ENCODE data around the gene CLPTM1L.
A peak's percentile ranks its signal among the peaks of the same experiment; 100 is the strongest.
"Not testable (repeated sequence)": the region's sequence is repeated elsewhere in the genome, so short reads cannot be mapped to it uniquely, and the experiment has no call there.

Gene CLPTM1L

GRCh38 chr5:1275397-1276391 is 69.2 kb downstream of the CLPTM1L start:
- not testable (repeated sequence) for DNase-seq (ENCODE audit: low read depth in 2 of 2)

GRCh38 chr5:1274471-1274870 is 70.4 kb downstream of the CLPTM1L start:
- DNase-seq (ENCODE audit: low read depth in 2 of 2): no peak

GRCh38 chr5:1273745-1274144 is 71.2 kb downstream of the CLPTM1L start:
- DNase-seq (ENCODE audit: low read depth in 2 of 2): no peak

- DNase-seq (ENCODE audit: low read depth in 2 of 2): no peak
Observed at GRCh38 chr5:1272201-1272600, 72.7 kb downstream of the CLPTM1L start.

GRCh38 chr5:1270933-1271914 is 73.7 kb downstream of the CLPTM1L start:
- DNase-seq (ENCODE audit: low read depth in 2 of 2): no peak

- DNase-seq (ENCODE audit: low read depth in 2 of 2): no peak
Observed at GRCh38 chr5:1270426-1270825, 74.5 kb downstream of the CLPTM1L start.

GRCh38 chr5:1268666-1269065 is 76.2 kb downstream of the CLPTM1L start:
- DNase-seq (ENCODE audit: low read depth in 2 of 2): peak in 1 of 2 donors; percentile 19

- DNase-seq (ENCODE audit: low read depth in 2 of 2): no peak
Observed at GRCh38 chr5:1268056-1268455, 76.8 kb downstream of the CLPTM1L start.

All from stimulated activated CD8-positive, alpha-beta memory T cell treated with anti-CD3 and anti-CD28 coated beads, Interleukin-7, amount 100 ng/mL, for 1 hour (primary cell).